Immature natural killer cell (primary cell): ENCODE measurements around the gene PTPRE. TPM values are rescaled to one million over a fixed set of nuclear protein-coding genes. Genes with fewer than 3 reads are reported as not detected.

ENCODE experiments used
- DNase-seq, 3 donors: peaks; one replicate each; pipeline ENCODE4 v3.0.0; 2022; ENCODE audit warnings: mixed read lengths in 1 of 3
- H3K27ac Mint-ChIP-seq, 6 donors: one replicate each; pipeline ENCODE4 v1.8.0; 2020; ENCODE audit warnings: mixed read lengths in 6 of 6, mild to moderate bottlenecking in 5 of 6, inconsistent platforms in 4 of 6, moderate library complexity in 3 of 6
- H3K27me3 Mint-ChIP-seq, 3 donors: one replicate each; pipeline ENCODE4 v1.8.0; 2020 to 2021; ENCODE audit warnings: low read depth in 3 of 3, mild to moderate bottlenecking in 3 of 3, mixed read lengths in 3 of 3, moderate library complexity in 3 of 3, inconsistent platforms in 1 of 3
- H3K36me3 Mint-ChIP-seq, 3 donors: one replicate each; pipeline ENCODE4 v1.8.0; 2020; ENCODE audit warnings: mixed read lengths in 3 of 3, inconsistent platforms in 2 of 3, mild to moderate bottlenecking in 2 of 3
- H3K4me1 Mint-ChIP-seq, 2 donors: one replicate each; pipeline ENCODE4 v1.8.0; 2020; ENCODE audit warnings: inconsistent platforms in 2 of 2, mild to moderate bottlenecking in 2 of 2, mixed read lengths in 2 of 2, moderate library complexity in 1 of 2
- H3K4me3 Mint-ChIP-seq, 5 donors: one replicate each; pipeline ENCODE4 v1.8.0; 2020; ENCODE audit warnings: mild to moderate bottlenecking in 5 of 5, mixed read lengths in 5 of 5, inconsistent platforms in 3 of 5, moderate library complexity in 3 of 5
- H3K9me3 Mint-ChIP-seq, 6 donors: one replicate each; pipeline ENCODE4 v1.8.0; 2020; ENCODE audit warnings: mild to moderate bottlenecking in 6 of 6, mixed read lengths in 6 of 6, inconsistent platforms in 4 of 6, moderate library complexity in 3 of 6
- polyA plus RNA-seq, 3 donors: library from polyadenylated mRNA; unstranded; fragments of 300-500 nt; fragmentation: Illumina TruSeq; gene quantifications; one replicate each; pipeline ENCODE4 v1.2.3, GENCODE V29; 2021

The PTPRE gene
- polyA plus RNA-seq, 3 donors from 2014 or later, result 35.7 to 73.1 (median 40.3) TPM

- peak overlapping the region in 3 of 5 donors; percentile 18 to 56 (median 51) for H3K4me3 Mint-ChIP-seq
- H3K27ac Mint-ChIP-seq, result peak overlapping the region in 4 of 6 donors; percentile 39 to 70 (median 49)
- DNase-seq, result no peak
- no peaks in the 10 kb centered on the region for H3K9me3 Mint-ChIP-seq
- peaks cover 27 to 43% of the 10 kb centered on the region in 2 donors for H3K4me1 Mint-ChIP-seq
- peaks cover 17 to 70% (median 26%) of the 10 kb centered on the region in 3 donors for H3K36me3 Mint-ChIP-seq
- peaks cover 0 to 3% (median 1%) of the 10 kb centered on the region in 3 donors for H3K27me3 Mint-ChIP-seq
Observed at GRCh38 chr10:128073890-128074289, 167.0 kb downstream of the PTPRE start.

GRCh38 chr10:128074589-128074988 is 167.7 kb downstream of the PTPRE start:
- peaks cover 21 to 41% of the 10 kb centered on the region in 2 donors for H3K4me1 Mint-ChIP-seq
- no peaks in the 10 kb centered on the region for H3K9me3 Mint-ChIP-seq
- H3K4me3 Mint-ChIP-seq, result no peak overlapping the region
- no peak for DNase-seq
- peaks cover 18 to 72% (median 26%) of the 10 kb centered on the region in 3 donors for H3K36me3 Mint-ChIP-seq
- peak overlapping the region in 3 of 6 donors; percentile 14 to 56 (median 17) for H3K27ac Mint-ChIP-seq
- H3K27me3 Mint-ChIP-seq, result peaks cover 0 to 5% (median 1%) of the 10 kb centered on the region in 3 donors

- Mint-ChIP-seq H3K4me1 (peaks cover 16 to 46% of the 10 kb centered on the region in 2 donors), H3K9me3 (no peaks in the 10 kb centered on the region), H3K27me3 (peaks cover 0 to 1% (median 1%) of the 10 kb centered on the region in 3 donors), H3K27ac (peak overlapping the region in 2 of 6 donors; percentile 40 to 62), H3K4me3 (no peak overlapping the region), H3K36me3 (peaks cover 23 to 66% (median 25%) of the 10 kb centered on the region in 3 donors)
- DNase-seq, result no peak
Observed at GRCh38 chr10:128077155-128077875, 170.4 kb downstream of the PTPRE start.

- Mint-ChIP-seq H3K36me3 (peaks cover 18 to 57% (median 28%) of the 10 kb centered on the region in 3 donors), H3K9me3 (no peaks in the 10 kb centered on the region), H3K4me1 (peaks cover 9 to 36% of the 10 kb centered on the region in 2 donors), H3K4me3 (no peak overlapping the region), H3K27me3 (peaks cover 0 to 1% (median 1%) of the 10 kb centered on the region in 3 donors), H3K27ac (peak overlapping the region in 3 of 6 donors; percentile 34 to 58 (median 45))
- DNase-seq, result peak; percentile 38 to 48 (median 43)
Observed at GRCh38 chr10:128078136-128078969, 171.4 kb downstream of the PTPRE start.

GRCh38 chr10:128080231-128080630 is 173.3 kb downstream of the PTPRE start:
- H3K36me3 Mint-ChIP-seq, result peaks cover 15 to 60% (median 31%) of the 10 kb centered on the region in 3 donors
- peaks cover 2 to 22% of the 10 kb centered on the region in 2 donors for H3K4me1 Mint-ChIP-seq
- no peak overlapping the region for H3K4me3 Mint-ChIP-seq
- H3K27me3 Mint-ChIP-seq, result peaks cover 0 to 5% (median 1%) of the 10 kb centered on the region in 3 donors
- H3K9me3 Mint-ChIP-seq, result no peaks in the 10 kb centered on the region
- no peak for DNase-seq
- no peak overlapping the region for H3K27ac Mint-ChIP-seq

- Mint-ChIP-seq H3K4me1 (peaks cover 0 to 18% of the 10 kb centered on the region in 2 donors), H3K27ac (peak overlapping the region in 3 of 6 donors; percentile 43 to 62 (median 56)), H3K36me3 (peaks cover 18 to 61% (median 31%) of the 10 kb centered on the region in 3 donors), H3K27me3 (peaks cover 0 to 5% (median 1%) of the 10 kb centered on the region in 3 donors), H3K4me3 (no peak overlapping the region), H3K9me3 (no peaks in the 10 kb centered on the region)
- no peak for DNase-seq
Observed at GRCh38 chr10:128080641-128081040, 173.7 kb downstream of the PTPRE start.

GRCh38 chr10:128081222-128081621 is 174.3 kb downstream of the PTPRE start:
- no peak for DNase-seq
- Mint-ChIP-seq H3K4me1 (peaks cover 0 to 13% of the 10 kb centered on the region in 2 donors), H3K27me3 (peaks cover 0 to 5% (median 1%) of the 10 kb centered on the region in 3 donors), H3K27ac (peak overlapping the region in 2 of 6 donors; percentile 43 to 62), H3K4me3 (no peak overlapping the region), H3K36me3 (peaks cover 18 to 56% (median 27%) of the 10 kb centered on the region in 3 donors), H3K9me3 (no peaks in the 10 kb centered on the region)

- Mint-ChIP-seq H3K9me3 (no peaks in the 10 kb centered on the region), H3K4me3 (no peak overlapping the region), H3K36me3 (peaks cover 18 to 53% (median 26%) of the 10 kb centered on the region in 3 donors), H3K27ac (peak overlapping the region in 3 of 6 donors; percentile 22 to 67 (median 39)), H3K27me3 (peaks cover 0 to 5% (median 1%) of the 10 kb centered on the region in 3 donors), H3K4me1 (peaks cover 0 to 13% of the 10 kb centered on the region in 2 donors)
- DNase-seq, result no peak
Observed at GRCh38 chr10:128081720-128082119, 174.8 kb downstream of the PTPRE start.

- H3K27ac Mint-ChIP-seq, result peak overlapping the region in 2 of 6 donors; percentile 13 to 39
- H3K9me3 Mint-ChIP-seq, result no peaks in the 10 kb centered on the region
- peaks cover 18 to 49% (median 26%) of the 10 kb centered on the region in 3 donors for H3K36me3 Mint-ChIP-seq
- H3K27me3 Mint-ChIP-seq, result peaks cover 0 to 5% (median 0%) of the 10 kb centered on the region in 3 donors
- no peak overlapping the region for H3K4me3 Mint-ChIP-seq
- no peak for DNase-seq
- peaks cover 1 to 21% of the 10 kb centered on the region in 2 donors for H3K4me1 Mint-ChIP-seq
Observed at GRCh38 chr10:128083191-128083895, 176.4 kb downstream of the PTPRE start.

GRCh38 chr10:128084364-128084763 is 177.5 kb downstream of the PTPRE start:
- H3K36me3 Mint-ChIP-seq, result peaks cover 15 to 40% (median 23%) of the 10 kb centered on the region in 3 donors
- peak overlapping the region in 2 of 6 donors; percentile 30 to 55 for H3K27ac Mint-ChIP-seq
- no peak for DNase-seq
- H3K4me3 Mint-ChIP-seq, result no peak overlapping the region
- H3K9me3 Mint-ChIP-seq, result no peaks in the 10 kb centered on the region
- H3K27me3 Mint-ChIP-seq, result peaks cover 0 to 4% (median 0%) of the 10 kb centered on the region in 3 donors
- peaks cover 1 to 18% of the 10 kb centered on the region in 2 donors for H3K4me1 Mint-ChIP-seq

- peak overlapping the region in 2 of 6 donors; percentile 51 to 61 for H3K27ac Mint-ChIP-seq
Observed at GRCh38 chr10:128084991-128085390, 178.1 kb downstream of the PTPRE start.

GRCh38 chr10:128086003-128086863 is 179.3 kb downstream of the PTPRE start:
- peak overlapping the region in 5 of 6 donors; percentile 16 to 57 (median 47) for H3K27ac Mint-ChIP-seq
- H3K27me3 Mint-ChIP-seq, result peaks cover 0 to 4% (median 0%) of the 10 kb centered on the region in 3 donors
- no peak overlapping the region for H3K4me3 Mint-ChIP-seq
- no peaks in the 10 kb centered on the region for H3K9me3 Mint-ChIP-seq
- peaks cover 8 to 24% (median 14%) of the 10 kb centered on the region in 3 donors for H3K36me3 Mint-ChIP-seq
- peaks cover 1 to 8% of the 10 kb centered on the region in 2 donors for H3K4me1 Mint-ChIP-seq
- DNase-seq, result no peak

More at GRCh38 chr10:128084991-128085390, 178.1 kb downstream of the PTPRE start:
- H3K9me3 Mint-ChIP-seq, result no peaks in the 10 kb centered on the region
- H3K4me1 Mint-ChIP-seq, result peaks cover 1 to 16% of the 10 kb centered on the region in 2 donors
- no peak for DNase-seq
- H3K27me3 Mint-ChIP-seq, result peaks cover 0 to 4% (median 0%) of the 10 kb centered on the region in 3 donors
- peaks cover 13 to 37% (median 20%) of the 10 kb centered on the region in 3 donors for H3K36me3 Mint-ChIP-seq
- no peak overlapping the region for H3K4me3 Mint-ChIP-seq
